Measurements from ENCODE around the gene ANKRD39.

DNA sequence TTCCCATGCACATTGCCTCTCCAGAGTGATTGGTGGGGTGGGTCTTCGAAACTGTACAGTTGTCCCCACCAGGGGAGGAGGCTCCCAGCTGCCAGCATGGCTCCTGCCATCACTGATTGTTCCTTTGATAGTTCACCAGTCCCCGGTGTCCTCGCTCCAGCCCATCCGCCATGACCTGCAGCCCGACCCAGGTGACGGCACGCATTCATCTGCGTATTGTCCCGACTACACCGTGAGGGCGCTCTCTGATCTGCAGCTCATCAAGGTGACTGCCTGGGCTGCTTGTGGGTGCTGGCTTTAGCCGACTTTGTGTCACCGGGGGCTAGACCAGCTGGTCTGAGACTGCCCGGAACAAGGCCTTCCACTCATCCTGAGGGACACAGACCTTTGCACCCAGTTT is 29.4 kb downstream of the ANKRD39 start:
- TF ChIP-seq, protein P1, sequence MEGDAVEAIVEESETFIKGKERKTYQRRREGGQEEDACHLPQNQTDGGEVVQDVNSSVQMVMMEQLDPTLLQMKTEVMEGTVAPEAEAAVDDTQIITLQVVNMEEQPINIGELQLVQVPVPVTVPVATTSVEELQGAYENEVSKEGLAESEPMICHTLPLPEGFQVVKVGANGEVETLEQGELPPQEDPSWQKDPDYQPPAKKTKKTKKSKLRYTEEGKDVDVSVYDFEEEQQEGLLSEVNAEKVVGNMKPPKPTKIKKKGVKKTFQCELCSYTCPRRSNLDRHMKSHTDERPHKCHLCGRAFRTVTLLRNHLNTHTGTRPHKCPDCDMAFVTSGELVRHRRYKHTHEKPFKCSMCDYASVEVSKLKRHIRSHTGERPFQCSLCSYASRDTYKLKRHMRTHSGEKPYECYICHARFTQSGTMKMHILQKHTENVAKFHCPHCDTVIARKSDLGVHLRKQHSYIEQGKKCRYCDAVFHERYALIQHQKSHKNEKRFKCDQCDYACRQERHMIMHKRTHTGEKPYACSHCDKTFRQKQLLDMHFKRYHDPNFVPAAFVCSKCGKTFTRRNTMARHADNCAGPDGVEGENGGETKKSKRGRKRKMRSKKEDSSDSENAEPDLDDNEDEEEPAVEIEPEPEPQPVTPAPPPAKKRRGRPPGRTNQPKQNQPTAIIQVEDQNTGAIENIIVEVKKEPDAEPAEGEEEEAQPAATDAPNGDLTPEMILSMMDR (IDR thresholded peaks at IDR 0.05; ENCODE audit: low read depth, low read length, missing input control): no peak
- TF ChIP-seq, protein P2, sequence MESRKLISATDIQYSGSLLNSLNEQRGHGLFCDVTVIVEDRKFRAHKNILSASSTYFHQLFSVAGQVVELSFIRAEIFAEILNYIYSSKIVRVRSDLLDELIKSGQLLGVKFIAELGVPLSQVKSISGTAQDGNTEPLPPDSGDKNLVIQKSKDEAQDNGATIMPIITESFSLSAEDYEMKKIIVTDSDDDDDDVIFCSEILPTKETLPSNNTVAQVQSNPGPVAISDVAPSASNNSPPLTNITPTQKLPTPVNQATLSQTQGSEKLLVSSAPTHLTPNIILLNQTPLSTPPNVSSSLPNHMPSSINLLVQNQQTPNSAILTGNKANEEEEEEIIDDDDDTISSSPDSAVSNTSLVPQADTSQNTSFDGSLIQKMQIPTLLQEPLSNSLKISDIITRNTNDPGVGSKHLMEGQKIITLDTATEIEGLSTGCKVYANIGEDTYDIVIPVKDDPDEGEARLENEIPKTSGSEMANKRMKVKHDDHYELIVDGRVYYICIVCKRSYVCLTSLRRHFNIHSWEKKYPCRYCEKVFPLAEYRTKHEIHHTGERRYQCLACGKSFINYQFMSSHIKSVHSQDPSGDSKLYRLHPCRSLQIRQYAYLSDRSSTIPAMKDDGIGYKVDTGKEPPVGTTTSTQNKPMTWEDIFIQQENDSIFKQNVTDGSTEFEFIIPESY (IDR thresholded peaks at IDR 0.05): no peak
- TF ChIP-seq FOXA1 (IDR thresholded peaks at IDR 0.05) (no peak), RXRA (IDR thresholded peaks at IDR 0.05) (no peak), NR2F2 (IDR thresholded peaks at IDR 0.05) (no peak), TAF1 (conservative IDR thresholded peaks at IDR 0.05) (no peak), EGR1 (IDR thresholded peaks at IDR 0.05; ENCODE audit: low read depth in 2 of 2) (no peak), YY1 (IDR thresholded peaks at IDR 0.05) (no peak), RAD21 (IDR thresholded peaks at IDR 0.05) (no peak), JUND (IDR thresholded peaks at IDR 0.05) (no peak)
- TF ChIP-seq, protein P3, sequence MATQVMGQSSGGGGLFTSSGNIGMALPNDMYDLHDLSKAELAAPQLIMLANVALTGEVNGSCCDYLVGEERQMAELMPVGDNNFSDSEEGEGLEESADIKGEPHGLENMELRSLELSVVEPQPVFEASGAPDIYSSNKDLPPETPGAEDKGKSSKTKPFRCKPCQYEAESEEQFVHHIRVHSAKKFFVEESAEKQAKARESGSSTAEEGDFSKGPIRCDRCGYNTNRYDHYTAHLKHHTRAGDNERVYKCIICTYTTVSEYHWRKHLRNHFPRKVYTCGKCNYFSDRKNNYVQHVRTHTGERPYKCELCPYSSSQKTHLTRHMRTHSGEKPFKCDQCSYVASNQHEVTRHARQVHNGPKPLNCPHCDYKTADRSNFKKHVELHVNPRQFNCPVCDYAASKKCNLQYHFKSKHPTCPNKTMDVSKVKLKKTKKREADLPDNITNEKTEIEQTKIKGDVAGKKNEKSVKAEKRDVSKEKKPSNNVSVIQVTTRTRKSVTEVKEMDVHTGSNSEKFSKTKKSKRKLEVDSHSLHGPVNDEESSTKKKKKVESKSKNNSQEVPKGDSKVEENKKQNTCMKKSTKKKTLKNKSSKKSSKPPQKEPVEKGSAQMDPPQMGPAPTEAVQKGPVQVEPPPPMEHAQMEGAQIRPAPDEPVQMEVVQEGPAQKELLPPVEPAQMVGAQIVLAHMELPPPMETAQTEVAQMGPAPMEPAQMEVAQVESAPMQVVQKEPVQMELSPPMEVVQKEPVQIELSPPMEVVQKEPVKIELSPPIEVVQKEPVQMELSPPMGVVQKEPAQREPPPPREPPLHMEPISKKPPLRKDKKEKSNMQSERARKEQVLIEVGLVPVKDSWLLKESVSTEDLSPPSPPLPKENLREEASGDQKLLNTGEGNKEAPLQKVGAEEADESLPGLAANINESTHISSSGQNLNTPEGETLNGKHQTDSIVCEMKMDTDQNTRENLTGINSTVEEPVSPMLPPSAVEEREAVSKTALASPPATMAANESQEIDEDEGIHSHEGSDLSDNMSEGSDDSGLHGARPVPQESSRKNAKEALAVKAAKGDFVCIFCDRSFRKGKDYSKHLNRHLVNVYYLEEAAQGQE (IDR thresholded peaks at IDR 0.05): no peak
- TF ChIP-seq, protein P4, sequence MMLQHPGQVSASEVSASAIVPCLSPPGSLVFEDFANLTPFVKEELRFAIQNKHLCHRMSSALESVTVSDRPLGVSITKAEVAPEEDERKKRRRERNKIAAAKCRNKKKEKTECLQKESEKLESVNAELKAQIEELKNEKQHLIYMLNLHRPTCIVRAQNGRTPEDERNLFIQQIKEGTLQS (IDR thresholded peaks at IDR 0.05): no peak
- TF ChIP-seq, protein P5, sequence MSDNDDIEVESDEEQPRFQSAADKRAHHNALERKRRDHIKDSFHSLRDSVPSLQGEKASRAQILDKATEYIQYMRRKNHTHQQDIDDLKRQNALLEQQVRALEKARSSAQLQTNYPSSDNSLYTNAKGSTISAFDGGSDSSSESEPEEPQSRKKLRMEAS (IDR thresholded peaks at IDR 0.05): no peak
